Neural progenitor cell (in vitro differentiated cells): ENCODE measurements around the gene DET1.

Source experiments
- EZH2 ChIP-seq: fragments of 200-600 bp; sonication (generic); IDR thresholded peaks from 2 replicates; pipeline ENCODE4 v1.6.1; 2017; ENCODE audit warnings: antibody characterized with exemption, mild to moderate bottlenecking, moderate library complexity
- EZH2phosphoT487 ChIP-seq: fragments of 200-600 bp; sonication (generic); IDR thresholded peaks from 2 replicates; pipeline ENCODE4 v1.6.1; 2017; ENCODE audit warnings: antibody characterized with exemption
- TF ChIP-seq, protein P1 (sequence below): fragments of 200-600 bp; sonication (generic); IDR thresholded peaks from 2 replicates; pipeline ENCODE4 v1.5.1; 2017; ENCODE audit warnings: antibody characterized with exemption, mild to moderate bottlenecking

GRCh38 chr15:88487178-88487795 is 59.2 kb downstream of the DET1 start:
- TF ChIP-seq, protein P1, sequence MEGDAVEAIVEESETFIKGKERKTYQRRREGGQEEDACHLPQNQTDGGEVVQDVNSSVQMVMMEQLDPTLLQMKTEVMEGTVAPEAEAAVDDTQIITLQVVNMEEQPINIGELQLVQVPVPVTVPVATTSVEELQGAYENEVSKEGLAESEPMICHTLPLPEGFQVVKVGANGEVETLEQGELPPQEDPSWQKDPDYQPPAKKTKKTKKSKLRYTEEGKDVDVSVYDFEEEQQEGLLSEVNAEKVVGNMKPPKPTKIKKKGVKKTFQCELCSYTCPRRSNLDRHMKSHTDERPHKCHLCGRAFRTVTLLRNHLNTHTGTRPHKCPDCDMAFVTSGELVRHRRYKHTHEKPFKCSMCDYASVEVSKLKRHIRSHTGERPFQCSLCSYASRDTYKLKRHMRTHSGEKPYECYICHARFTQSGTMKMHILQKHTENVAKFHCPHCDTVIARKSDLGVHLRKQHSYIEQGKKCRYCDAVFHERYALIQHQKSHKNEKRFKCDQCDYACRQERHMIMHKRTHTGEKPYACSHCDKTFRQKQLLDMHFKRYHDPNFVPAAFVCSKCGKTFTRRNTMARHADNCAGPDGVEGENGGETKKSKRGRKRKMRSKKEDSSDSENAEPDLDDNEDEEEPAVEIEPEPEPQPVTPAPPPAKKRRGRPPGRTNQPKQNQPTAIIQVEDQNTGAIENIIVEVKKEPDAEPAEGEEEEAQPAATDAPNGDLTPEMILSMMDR, result peak; percentile 34
- TF ChIP-seq EZH2 (no peak), EZH2phosphoT487 (no peak)
